Dermis lymphatic vessel endothelial cell (primary cell): ENCODE results near the gene PTPN18. TPM values are rescaled to one million over a fixed set of nuclear protein-coding genes. Genes with fewer than 3 reads are reported as not detected.

Experiments
- total RNA-seq: library from RNA; depleted of rRNA; stranded (reverse); fragments of >200 nt; gene quantifications from 2 replicates; pipeline ENCODE4 v1.2.1, GENCODE V29; 2014

PTPN18 gene, protein sequence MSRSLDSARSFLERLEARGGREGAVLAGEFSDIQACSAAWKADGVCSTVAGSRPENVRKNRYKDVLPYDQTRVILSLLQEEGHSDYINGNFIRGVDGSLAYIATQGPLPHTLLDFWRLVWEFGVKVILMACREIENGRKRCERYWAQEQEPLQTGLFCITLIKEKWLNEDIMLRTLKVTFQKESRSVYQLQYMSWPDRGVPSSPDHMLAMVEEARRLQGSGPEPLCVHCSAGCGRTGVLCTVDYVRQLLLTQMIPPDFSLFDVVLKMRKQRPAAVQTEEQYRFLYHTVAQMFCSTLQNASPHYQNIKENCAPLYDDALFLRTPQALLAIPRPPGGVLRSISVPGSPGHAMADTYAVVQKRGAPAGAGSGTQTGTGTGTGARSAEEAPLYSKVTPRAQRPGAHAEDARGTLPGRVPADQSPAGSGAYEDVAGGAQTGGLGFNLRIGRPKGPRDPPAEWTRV
- 21.1 and 50.6 TPM in 2 replicates for total RNA-seq

DNA sequence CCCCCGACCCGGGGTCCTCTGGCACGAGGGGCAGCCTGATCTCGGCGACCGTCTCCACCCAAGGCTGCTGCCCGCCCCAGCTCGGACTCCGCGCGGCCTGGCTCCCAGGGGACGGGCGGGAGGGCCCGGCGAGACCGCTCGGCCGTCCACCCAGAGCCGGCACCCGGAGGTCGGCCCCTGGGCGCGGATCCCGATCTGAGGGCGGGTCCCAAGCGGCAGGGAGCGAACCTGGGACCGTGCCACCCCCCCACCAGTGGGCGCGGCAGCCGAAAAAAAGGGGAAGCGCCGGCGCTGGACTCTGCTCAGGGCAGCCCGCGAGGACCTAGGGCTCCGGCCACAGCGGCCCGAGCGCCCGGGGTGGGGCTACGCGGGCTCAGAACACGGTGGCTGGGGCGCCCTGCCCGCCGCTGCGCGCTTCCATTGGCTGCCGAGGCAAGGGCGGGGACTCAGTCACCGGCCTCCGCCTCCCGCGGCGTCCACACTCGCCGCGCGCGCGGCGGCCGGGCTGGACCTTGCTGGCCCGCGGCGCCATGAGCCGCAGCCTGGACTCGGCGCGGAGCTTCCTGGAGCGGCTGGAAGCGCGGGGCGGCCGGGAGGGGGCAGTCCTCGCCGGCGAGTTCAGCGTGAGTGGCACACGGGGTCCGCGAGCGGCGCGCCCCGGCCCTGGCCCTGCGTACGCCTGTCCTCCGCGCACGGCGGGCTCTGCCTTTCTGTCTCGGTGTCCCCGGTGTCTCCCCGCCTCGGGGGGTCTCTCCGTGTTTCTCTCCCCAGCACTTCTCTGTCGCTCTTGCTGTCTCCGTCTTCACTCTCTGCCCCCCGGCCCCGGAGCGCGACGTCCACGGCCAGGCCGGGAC, at the start of gene PTPN18:
Gene PTPN18, plus strand, starts transcription at position 479 of the 854 bp plus-strand sequence. Its CDS starts 52 bp downstream, at position 531.

GRCh38 chr2:130342533-130343275, 13.2 kb upstream of the PTPN18 start, which contains the start of gene IMP4:
IMP4 (plus strand) TSS chr2:130342897; CDS start chr2:130342933, 36 bp downstream.

Other genes starting within 250 kb of the PTPN18 start
- under 0.01 and 0.54 TPM in 2 replicates for gene POTEF, start 226.8 kb upstream of the PTPN18 start, total RNA-seq
- 0.17 and 5.0 TPM in 2 replicates for gene CCDC74B, start 210.9 kb upstream of the PTPN18 start, total RNA-seq
- 7.8 and 8.5 TPM in 2 replicates for gene SMPD4, start 174.5 kb upstream of the PTPN18 start, total RNA-seq
- 142 and 281 TPM in 2 replicates for gene MZT2B, start 173.8 kb upstream of the PTPN18 start, total RNA-seq
- not detected in 2 replicates for gene TUBA3E, start 157.6 kb upstream of the PTPN18 start, total RNA-seq
- gene IMP4, start 13.2 kb upstream of the PTPN18 start, total RNA-seq: 66.3 and 79.4 TPM in 2 replicates
- gene POTEI, start 153.3 kb downstream of the PTPN18 start, total RNA-seq: 0.17 and 0.98 TPM in 2 replicates
- not detected in 2 replicates for gene CFC1B, start 165.2 kb downstream of the PTPN18 start, total RNA-seq
- not detected in 2 replicates for gene CFC1, start 243.5 kb downstream of the PTPN18 start, total RNA-seq